ENCODE results near the gene TGM2. TPM values are rescaled to one million over a fixed set of nuclear protein-coding genes. Genes with fewer than 3 reads are reported as not detected.

TGM2 gene
- total and polyA plus RNA-seq, 9 of the 15 experiments (the other 6 are each of a cell fraction or from before 2014, with no cell fraction given): 5.5 to 78.5 (median 37.6) TPM

DNA sequence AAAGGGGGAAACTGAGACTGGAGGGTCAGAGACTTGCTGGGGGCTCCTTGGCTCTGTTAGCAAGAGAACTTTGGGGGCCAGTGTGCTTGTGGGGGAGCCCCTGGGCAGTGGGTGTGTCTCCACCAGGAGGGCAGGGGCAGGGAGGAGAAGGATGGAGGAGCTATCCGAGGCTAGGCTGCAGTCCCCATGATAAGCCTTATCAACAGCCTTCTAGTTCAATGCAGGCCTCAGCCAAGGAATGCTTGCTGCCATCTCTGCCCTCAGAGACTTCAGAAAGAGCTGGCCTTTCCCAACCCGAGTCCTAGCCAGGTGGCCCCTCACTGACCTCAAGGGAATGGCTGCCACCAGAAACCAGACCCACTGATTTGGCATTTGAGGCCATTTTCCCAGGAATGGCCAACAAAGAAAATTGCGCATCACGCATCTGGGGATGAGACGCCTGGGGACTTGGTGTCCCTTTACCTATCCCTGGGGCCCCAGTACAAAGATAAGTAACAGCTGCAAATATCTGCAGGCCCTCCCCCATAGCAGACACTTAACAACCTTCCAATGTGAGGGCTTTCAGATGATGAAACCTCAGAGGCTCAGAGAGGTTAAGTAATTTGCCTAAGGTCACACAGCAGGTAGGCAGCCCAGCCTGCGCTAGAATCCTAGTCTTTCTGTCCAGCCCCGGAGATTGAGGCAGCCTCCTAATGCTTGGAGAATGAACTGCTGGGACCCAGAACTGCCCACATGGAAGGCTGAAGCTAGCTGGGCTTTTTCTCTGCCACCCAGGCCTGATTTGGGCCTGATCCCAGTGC is 4.9 kb downstream of the TGM2 start (continued):
- TF ChIP-seq HNRNPK (IDR thresholded peaks at IDR 0.05; ENCODE audit: low read depth, low read length, poor library complexity, severe bottlenecking) (no peak), HNRNPUL1 (IDR thresholded peaks at IDR 0.05; ENCODE audit: low read length) (no peak), CBFA2T3 (IDR thresholded peaks at IDR 0.05) (peak; percentile 96), FOXM1 (IDR thresholded peaks at IDR 0.05; ENCODE audit: low read depth) (no peak; the same call in none of the 2 replicates), FOXM1 (CRISPR knock-in tag; IDR thresholded peaks at IDR 0.05; ENCODE audit: low read depth) (no peak), BRF1 (IDR thresholded peaks at IDR 0.05; ENCODE audit: borderline replicate concordance, extremely low read depth, insufficient read length) (no peak), ARID1B (IDR thresholded peaks at IDR 0.05) (peak; percentile 96), TBL1XR1 (IDR thresholded peaks at IDR 0.05; ENCODE audit: low read length in 2 of 2) (no peak), LEF1 (IDR thresholded peaks at IDR 0.05) (peak; percentile 90), ZNF282 (CRISPR knock-in tag; IDR thresholded peaks at IDR 0.05) (no peak), ZNF253 (CRISPR knock-in tag; conservative IDR thresholded peaks at IDR 0.05) (no peak), ZNF445 (CRISPR knock-in tag; IDR thresholded peaks at IDR 0.05; ENCODE audit: low read depth) (no peak), TRIM28 (IDR thresholded peaks at IDR 0.05) (no peak), C11orf30 (IDR thresholded peaks at IDR 0.05; ENCODE audit: low read depth) (no peak), SMAD3 (CRISPR knock-in tag; conservative IDR thresholded peaks at IDR 0.05) (no peak)
- TF ChIP-seq, protein P1, sequence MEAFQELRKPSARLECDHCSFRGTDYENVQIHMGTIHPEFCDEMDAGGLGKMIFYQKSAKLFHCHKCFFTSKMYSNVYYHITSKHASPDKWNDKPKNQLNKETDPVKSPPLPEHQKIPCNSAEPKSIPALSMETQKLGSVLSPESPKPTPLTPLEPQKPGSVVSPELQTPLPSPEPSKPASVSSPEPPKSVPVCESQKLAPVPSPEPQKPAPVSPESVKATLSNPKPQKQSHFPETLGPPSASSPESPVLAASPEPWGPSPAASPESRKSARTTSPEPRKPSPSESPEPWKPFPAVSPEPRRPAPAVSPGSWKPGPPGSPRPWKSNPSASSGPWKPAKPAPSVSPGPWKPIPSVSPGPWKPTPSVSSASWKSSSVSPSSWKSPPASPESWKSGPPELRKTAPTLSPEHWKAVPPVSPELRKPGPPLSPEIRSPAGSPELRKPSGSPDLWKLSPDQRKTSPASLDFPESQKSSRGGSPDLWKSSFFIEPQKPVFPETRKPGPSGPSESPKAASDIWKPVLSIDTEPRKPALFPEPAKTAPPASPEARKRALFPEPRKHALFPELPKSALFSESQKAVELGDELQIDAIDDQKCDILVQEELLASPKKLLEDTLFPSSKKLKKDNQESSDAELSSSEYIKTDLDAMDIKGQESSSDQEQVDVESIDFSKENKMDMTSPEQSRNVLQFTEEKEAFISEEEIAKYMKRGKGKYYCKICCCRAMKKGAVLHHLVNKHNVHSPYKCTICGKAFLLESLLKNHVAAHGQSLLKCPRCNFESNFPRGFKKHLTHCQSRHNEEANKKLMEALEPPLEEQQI (IDR thresholded peaks at IDR 0.05): no peak
- TF ChIP-seq, protein P2, sequence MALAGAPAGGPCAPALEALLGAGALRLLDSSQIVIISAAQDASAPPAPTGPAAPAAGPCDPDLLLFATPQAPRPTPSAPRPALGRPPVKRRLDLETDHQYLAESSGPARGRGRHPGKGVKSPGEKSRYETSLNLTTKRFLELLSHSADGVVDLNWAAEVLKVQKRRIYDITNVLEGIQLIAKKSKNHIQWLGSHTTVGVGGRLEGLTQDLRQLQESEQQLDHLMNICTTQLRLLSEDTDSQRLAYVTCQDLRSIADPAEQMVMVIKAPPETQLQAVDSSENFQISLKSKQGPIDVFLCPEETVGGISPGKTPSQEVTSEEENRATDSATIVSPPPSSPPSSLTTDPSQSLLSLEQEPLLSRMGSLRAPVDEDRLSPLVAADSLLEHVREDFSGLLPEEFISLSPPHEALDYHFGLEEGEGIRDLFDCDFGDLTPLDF (CRISPR knock-in tag; IDR thresholded peaks at IDR 0.05): no peak
- TF ChIP-seq, protein P3, sequence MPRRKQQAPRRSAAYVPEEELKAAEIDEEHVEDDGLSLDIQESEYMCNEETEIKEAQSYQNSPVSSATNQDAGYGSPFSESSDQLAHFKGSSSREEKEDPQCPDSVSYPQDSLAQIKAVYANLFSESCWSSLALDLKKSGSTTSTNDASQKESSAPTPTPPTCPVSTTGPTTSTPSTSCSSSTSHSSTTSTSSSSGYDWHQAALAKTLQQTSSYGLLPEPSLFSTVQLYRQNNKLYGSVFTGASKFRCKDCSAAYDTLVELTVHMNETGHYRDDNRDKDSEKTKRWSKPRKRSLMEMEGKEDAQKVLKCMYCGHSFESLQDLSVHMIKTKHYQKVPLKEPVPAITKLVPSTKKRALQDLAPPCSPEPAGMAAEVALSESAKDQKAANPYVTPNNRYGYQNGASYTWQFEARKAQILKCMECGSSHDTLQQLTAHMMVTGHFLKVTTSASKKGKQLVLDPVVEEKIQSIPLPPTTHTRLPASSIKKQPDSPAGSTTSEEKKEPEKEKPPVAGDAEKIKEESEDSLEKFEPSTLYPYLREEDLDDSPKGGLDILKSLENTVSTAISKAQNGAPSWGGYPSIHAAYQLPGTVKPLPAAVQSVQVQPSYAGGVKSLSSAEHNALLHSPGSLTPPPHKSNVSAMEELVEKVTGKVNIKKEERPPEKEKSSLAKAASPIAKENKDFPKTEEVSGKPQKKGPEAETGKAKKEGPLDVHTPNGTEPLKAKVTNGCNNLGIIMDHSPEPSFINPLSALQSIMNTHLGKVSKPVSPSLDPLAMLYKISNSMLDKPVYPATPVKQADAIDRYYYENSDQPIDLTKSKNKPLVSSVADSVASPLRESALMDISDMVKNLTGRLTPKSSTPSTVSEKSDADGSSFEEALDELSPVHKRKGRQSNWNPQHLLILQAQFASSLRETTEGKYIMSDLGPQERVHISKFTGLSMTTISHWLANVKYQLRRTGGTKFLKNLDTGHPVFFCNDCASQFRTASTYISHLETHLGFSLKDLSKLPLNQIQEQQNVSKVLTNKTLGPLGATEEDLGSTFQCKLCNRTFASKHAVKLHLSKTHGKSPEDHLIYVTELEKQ (CRISPR knock-in tag; IDR thresholded peaks at IDR 0.05): no peak
- TF ChIP-seq, protein P4, sequence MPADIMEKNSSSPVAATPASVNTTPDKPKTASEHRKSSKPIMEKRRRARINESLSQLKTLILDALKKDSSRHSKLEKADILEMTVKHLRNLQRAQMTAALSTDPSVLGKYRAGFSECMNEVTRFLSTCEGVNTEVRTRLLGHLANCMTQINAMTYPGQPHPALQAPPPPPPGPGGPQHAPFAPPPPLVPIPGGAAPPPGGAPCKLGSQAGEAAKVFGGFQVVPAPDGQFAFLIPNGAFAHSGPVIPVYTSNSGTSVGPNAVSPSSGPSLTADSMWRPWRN (IDR thresholded peaks at IDR 0.05; ENCODE audit: low read depth): peak; percentile 42; the same call in 1 of the 2 replicates
- TF ChIP-seq, protein P5, sequence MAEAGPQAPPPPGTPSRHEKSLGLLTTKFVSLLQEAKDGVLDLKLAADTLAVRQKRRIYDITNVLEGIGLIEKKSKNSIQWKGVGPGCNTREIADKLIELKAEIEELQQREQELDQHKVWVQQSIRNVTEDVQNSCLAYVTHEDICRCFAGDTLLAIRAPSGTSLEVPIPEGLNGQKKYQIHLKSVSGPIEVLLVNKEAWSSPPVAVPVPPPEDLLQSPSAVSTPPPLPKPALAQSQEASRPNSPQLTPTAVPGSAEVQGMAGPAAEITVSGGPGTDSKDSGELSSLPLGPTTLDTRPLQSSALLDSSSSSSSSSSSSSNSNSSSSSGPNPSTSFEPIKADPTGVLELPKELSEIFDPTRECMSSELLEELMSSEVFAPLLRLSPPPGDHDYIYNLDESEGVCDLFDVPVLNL (CRISPR knock-in tag; IDR thresholded peaks at IDR 0.05; ENCODE audit: low read depth): no peak
